ENCODE measurements around the gene SLC9A6. TPM values are rescaled to one million over a fixed set of nuclear protein-coding genes. Genes with fewer than 3 reads are reported as not detected.

The SLC9A6 gene
- total RNA-seq, 8 experiments from 2014 or later = 12.0 to 37.0 (median 31.1) TPM

DNA sequence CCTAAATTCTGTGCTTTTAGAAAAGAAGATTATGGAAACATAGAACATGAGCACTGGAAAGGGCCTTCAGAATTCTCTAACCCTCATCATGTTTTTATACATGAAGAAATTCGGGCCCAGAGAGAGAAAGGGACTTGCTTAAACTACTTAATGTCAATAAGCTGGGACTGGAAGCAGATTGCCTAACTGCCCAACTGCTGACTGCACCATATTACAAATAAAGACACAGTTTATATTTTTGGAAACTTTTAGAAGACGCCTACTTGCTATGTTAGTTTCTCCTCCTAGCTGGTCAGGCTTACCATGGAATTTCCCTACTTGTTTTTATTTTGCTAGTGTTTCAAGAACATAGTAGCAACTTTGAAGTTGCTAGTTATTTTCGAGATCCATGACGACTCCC is 47.1 kb downstream of the SLC9A6 start:
- H3K4me1 ChIP-seq (replicated peaks in 1 of 2) = peaks cover 0 to 9% of the 10 kb centered on the region in 2 donors
- H3K4me3 ChIP-seq = no peak overlapping the region
- in situ Hi-C loops (cut with MboI; ENCODE audit: low pct_unique_long_range_greater_than_20kb in 2 of 9, low sequenced_read_pairs in 9 of 9, unreplicated experiment in 9 of 9) = loop anchor here in 3 of 9 experiments (25.0 kb wide), 2 partner anchors 130 to 180 kb away; no protein-coding TSS in a partner anchor
- H3K27ac ChIP-seq = no peak overlapping the region
- WGBS, 10 experiments = 67 to 100% (median 83%) methylated on average over 1 to 4 of the region's 4 CpGs; no CpG with 5 or more reads in 3 of the 10 experiments
- no peak for ATAC-seq (replicated peaks in 6 of 8)

- in situ Hi-C loops (cut with MboI; ENCODE audit: low pct_unique_long_range_greater_than_20kb in 2 of 9, low sequenced_read_pairs in 9 of 9, unreplicated experiment in 9 of 9) = loop anchor here in 3 of 9 experiments (25.0 kb wide), 2 partner anchors 128 to 178 kb away; no protein-coding TSS in a partner anchor
- no peak overlapping the region for H3K27ac ChIP-seq
- 60 to 100% (median 94%) methylated on average over 1 of the region's 1 CpG; no CpG with 5 or more reads in 6 of the 10 experiments for WGBS, 10 experiments
- no peak for ATAC-seq (replicated peaks in 6 of 8)
- H3K4me1 ChIP-seq (replicated peaks in 1 of 2) = peaks cover 0 to 5% of the 10 kb centered on the region in 2 donors
- H3K4me3 ChIP-seq = no peak overlapping the region
Measured at GRCh38 chrX:136034668-136035067, 49.4 kb downstream of the SLC9A6 start.

DNA sequence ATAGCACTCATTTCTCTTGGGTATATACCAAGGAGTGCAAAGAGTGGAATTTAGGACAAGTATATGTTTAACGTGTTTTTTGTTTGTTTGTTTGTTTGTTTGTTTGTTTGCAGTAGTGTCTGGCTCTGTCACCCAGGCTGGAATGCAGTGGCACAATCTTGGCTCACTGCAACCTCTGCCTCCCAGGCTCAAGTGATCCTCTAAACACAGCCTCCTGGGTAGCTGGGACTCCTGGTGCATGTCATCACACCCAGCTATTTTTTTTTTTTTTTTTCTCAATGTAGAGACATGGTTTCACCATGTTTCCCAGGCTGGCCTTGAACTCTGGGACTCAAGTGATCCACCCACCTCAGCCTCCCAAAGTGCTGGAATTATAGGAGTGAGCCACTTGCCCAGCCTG is 50.4 kb downstream of the SLC9A6 start:
- no peak overlapping the region for H3K4me3 ChIP-seq
- in situ Hi-C loops (cut with MboI; ENCODE audit: low pct_unique_long_range_greater_than_20kb in 2 of 9, low sequenced_read_pairs in 9 of 9, unreplicated experiment in 9 of 9) = loop anchor here in 3 of 9 experiments (25.0 kb wide), 2 partner anchors 127 to 177 kb away; no protein-coding TSS in a partner anchor
- H3K4me1 ChIP-seq (replicated peaks in 1 of 2) = no peaks in the 10 kb centered on the region
- 38 to 71% (median 62%) methylated on average over 1 of the region's 1 CpG; no CpG with 5 or more reads in 6 of the 10 experiments for WGBS, 10 experiments
- ATAC-seq (replicated peaks in 6 of 8) = no peak
- H3K27ac ChIP-seq = no peak overlapping the region

DNA sequence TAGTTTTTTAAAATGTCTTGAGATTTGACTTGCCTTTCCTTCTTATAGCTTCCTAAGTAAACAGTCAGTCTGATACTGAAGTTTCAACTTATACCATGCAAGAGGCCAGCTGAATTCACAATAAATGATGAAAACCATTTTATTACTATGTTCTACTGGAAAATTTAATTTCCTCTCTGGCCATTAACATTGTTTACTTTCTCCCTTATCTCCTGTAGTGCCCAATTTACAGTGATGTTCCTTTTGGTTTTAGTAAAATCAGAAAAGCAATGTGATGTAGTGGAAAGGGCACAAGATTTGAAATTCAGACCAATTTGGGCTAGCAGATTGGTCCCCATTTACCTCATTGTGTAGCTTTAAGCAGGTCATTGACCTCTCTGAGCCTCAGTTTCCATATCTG is 54.2 kb downstream of the SLC9A6 start:
- in situ Hi-C loops (cut with MboI; ENCODE audit: low pct_unique_long_range_greater_than_20kb in 2 of 9, low sequenced_read_pairs in 9 of 9, unreplicated experiment in 9 of 9) = loop anchor here in 3 of 9 experiments (25.0 kb wide), 2 partner anchors 123 to 173 kb away; no protein-coding TSS in a partner anchor
- H3K4me3 ChIP-seq = no peak overlapping the region
- no peak overlapping the region for H3K27ac ChIP-seq
- no peaks in the 10 kb centered on the region for H3K4me1 ChIP-seq (replicated peaks in 1 of 2)
- no peak for ATAC-seq (replicated peaks in 6 of 8)

DNA sequence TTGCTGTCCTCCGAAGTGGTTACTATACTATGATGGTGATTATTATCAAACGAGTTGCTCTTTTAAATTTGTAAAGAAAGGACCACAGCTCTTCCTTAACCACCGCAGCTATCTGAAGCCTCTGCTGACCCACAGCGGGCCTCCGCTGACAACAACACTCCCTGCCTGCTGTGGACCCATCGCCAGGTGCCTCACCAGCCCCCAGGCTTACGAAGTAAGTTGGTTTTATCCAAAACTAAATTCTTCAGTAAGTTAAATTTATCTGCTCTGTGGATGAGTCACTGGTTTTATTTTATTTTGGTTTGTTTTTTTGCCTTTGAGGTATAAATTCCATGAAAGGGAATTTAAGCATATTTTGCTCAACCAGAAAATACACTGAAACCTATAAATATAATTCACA is 54.7 kb downstream of the SLC9A6 start:
- H3K4me3 ChIP-seq = no peak overlapping the region
- in situ Hi-C loops (cut with MboI; ENCODE audit: low pct_unique_long_range_greater_than_20kb in 2 of 9, low sequenced_read_pairs in 9 of 9, unreplicated experiment in 9 of 9) = loop anchor here in 3 of 9 experiments (25.0 kb wide), 2 partner anchors 122 to 172 kb away; no protein-coding TSS in a partner anchor
- ATAC-seq (replicated peaks in 6 of 8) = no peak
- no peak overlapping the region for H3K27ac ChIP-seq
- 47 to 89% (median 60%) methylated on average over 2 to 7 of the region's 7 CpGs; no CpG with 5 or more reads in 7 of the 10 experiments for WGBS, 10 experiments
- no peaks in the 10 kb centered on the region for H3K4me1 ChIP-seq (replicated peaks in 1 of 2)

DNA sequence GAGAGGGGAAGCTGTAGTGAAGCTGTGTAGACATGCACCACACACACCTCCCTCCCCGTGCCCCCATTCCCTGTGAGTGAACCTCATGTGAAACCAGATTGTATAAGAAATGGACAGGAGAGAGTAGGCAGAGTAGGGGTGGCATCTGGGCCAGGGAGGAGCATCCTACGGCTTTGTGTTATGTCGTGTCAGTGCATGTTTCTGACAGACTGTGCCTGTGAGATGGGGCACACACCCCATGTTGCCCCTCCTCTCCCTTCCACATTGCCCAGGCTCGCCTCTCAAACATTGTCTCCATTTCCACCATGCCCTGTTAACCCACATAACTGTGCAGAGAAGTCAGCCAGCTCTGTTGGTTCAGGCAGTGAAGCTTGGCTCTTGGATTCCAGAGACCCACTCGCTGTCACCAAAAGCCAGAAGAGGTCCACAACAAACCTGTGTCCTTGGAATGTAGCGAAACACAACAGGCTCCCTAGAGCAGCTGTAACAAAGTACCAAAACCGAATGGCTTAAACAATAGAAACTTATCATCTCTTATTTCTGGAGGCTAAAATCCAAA is 56.1 kb downstream of the SLC9A6 start:
- no peak for ATAC-seq (replicated peaks in 6 of 8)
- in situ Hi-C loops (cut with MboI; ENCODE audit: low pct_unique_long_range_greater_than_20kb in 2 of 9, low sequenced_read_pairs in 9 of 9, unreplicated experiment in 9 of 9) = loop anchor here in 3 of 9 experiments (25.0 kb wide), 2 partner anchors 121 to 171 kb away; no protein-coding TSS in a partner anchor
- WGBS, 10 experiments = 47 to 60% methylated on average over 2 of the region's 7 CpGs; no CpG with 5 or more reads in 8 of the 10 experiments
- Histone ChIP-seq H3K27ac (no peak overlapping the region), H3K4me1 (replicated peaks in 1 of 2) (peaks cover 0 to 7% of the 10 kb centered on the region in 2 donors), H3K4me3 (no peak overlapping the region)

DNA sequence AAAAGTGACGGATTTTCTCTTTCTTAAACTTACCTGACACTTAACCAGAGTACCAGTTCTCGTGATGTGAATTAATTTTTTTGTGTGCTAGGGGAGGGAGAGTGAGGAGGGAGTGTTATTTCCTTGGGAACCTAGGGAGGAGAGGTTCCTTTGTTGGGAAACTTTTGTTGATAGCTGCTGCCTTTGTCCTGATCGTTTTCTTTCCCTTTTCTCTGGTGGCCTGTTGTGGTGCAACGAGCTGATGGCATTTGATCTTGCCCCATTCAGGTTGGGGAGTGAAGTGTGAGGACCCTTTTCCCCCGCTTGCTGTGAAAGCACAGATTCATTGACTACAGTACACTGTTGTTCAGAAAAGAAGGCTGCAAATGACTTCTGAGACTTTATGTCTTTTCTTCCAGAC is 59.8 kb downstream of the SLC9A6 start:
- in situ Hi-C loops (cut with MboI; ENCODE audit: low pct_unique_long_range_greater_than_20kb in 2 of 9, low sequenced_read_pairs in 9 of 9, unreplicated experiment in 9 of 9) = loop anchor here in 3 of 9 experiments (25.0 kb wide), 2 partner anchors 117 to 167 kb away; no protein-coding TSS in a partner anchor
- ATAC-seq (replicated peaks in 6 of 8) = peak in 4 of 8 experiments; percentile 36 to 84 (median 52)
- peaks cover 0 to 7% of the 10 kb centered on the region in 2 donors for H3K4me1 ChIP-seq (replicated peaks in 1 of 2)
- no peak overlapping the region for H3K27ac ChIP-seq
- 18 to 53% (median 42%) methylated on average over 2 to 5 of the region's 5 CpGs; no CpG with 5 or more reads in 6 of the 10 experiments for WGBS, 10 experiments
- H3K4me3 ChIP-seq = no peak overlapping the region

- in situ Hi-C loops (cut with MboI; ENCODE audit: low pct_unique_long_range_greater_than_20kb in 2 of 9, low sequenced_read_pairs in 9 of 9, unreplicated experiment in 9 of 9) = loop anchor here in 3 of 9 experiments (25.0 kb wide), 2 partner anchors 116 to 166 kb away; no protein-coding TSS in a partner anchor
- no peak overlapping the region for H3K27ac ChIP-seq
- H3K4me3 ChIP-seq = no peak overlapping the region
- 32 to 100% (median 59%) methylated on average over 1 to 11 of the region's 13 CpGs; no CpG with 5 or more reads in 2 of the 10 experiments for WGBS, 10 experiments
- peaks cover 0 to 7% of the 10 kb centered on the region in 2 donors for H3K4me1 ChIP-seq (replicated peaks in 1 of 2)
- peak in 1 of 8 experiments; percentile 23 for ATAC-seq (replicated peaks in 6 of 8)
Measured at GRCh38 chrX:136046295-136047015, 61.2 kb downstream of the SLC9A6 start.

GRCh38 chrX:136047016-136047642 is 61.9 kb downstream of the SLC9A6 start:
- 14 to 100% methylated on average over 1 of the region's 2 CpGs; no CpG with 5 or more reads in 8 of the 10 experiments for WGBS, 10 experiments
- in situ Hi-C loops (cut with MboI; ENCODE audit: low pct_unique_long_range_greater_than_20kb in 2 of 9, low sequenced_read_pairs in 9 of 9, unreplicated experiment in 9 of 9) = loop anchor here in 3 of 9 experiments (25.0 kb wide), 2 partner anchors 115 to 165 kb away; no protein-coding TSS in a partner anchor
- ATAC-seq (replicated peaks in 6 of 8) = no peak
- Histone ChIP-seq H3K4me1 (replicated peaks in 1 of 2) (peaks cover 0 to 7% of the 10 kb centered on the region in 2 donors), H3K4me3 (no peak overlapping the region), H3K27ac (no peak overlapping the region)

DNA sequence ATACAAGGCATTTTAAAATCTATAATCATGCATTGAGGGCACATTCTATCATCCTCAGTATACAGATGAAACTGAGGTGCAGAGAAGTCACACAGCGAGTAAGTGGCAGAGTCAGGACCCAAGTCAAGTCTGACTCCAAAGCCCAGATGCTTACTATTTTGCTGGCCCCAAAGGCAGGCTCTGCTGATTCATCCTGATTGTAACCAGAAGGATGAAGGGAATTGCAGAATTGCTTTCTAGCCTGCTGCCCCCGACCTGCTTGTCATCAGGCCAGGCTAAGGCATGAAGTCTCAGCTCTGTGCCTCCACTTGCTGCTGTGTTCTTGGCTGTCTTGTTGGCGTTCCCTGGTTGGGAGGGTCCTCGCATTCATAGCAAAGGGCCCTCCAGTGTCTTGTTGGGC is 62.7 kb downstream of the SLC9A6 start:
- Histone ChIP-seq H3K4me3 (no peak overlapping the region), H3K4me1 (replicated peaks in 1 of 2) (peaks cover 0 to 7% of the 10 kb centered on the region in 2 donors), H3K27ac (no peak overlapping the region)
- WGBS, 10 experiments = 23 to 75% methylated on average over 2 to 4 of the region's 4 CpGs; no CpG with 5 or more reads in 8 of the 10 experiments
- ATAC-seq (replicated peaks in 6 of 8) = peak in 1 of 8 experiments; percentile 18
- in situ Hi-C loops (cut with MboI; ENCODE audit: low pct_unique_long_range_greater_than_20kb in 2 of 9, low sequenced_read_pairs in 9 of 9, unreplicated experiment in 9 of 9) = loop anchor here in 3 of 9 experiments (25.0 kb wide), 2 partner anchors 114 to 164 kb away; no protein-coding TSS in a partner anchor

GRCh38 chrX:136048446-136048845 is 63.2 kb downstream of the SLC9A6 start:
- peaks cover 0 to 7% of the 10 kb centered on the region in 2 donors for H3K4me1 ChIP-seq (replicated peaks in 1 of 2)
- WGBS, 10 experiments = 0 to 83% methylated on average over 1 of the region's 1 CpG; no CpG with 5 or more reads in 8 of the 10 experiments

DNA sequence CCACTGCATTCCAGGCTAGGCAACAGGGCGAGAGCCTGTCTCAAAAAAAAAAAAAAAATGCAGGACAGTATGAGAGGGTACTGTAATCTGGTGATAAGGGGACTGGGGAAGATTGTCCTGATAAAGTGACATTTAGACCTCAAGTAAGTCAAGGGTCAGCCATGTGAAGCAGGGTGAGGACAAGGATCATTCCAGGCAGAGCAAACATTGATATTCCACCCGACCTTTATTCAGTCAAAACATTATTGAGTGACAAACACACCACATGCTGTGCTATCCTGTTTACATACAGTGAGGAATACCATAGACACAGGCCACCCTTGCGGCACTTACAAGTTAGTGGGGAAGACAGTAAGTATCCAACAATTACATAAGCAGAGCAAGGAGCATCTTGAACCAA is 64.4 kb downstream of the SLC9A6 start:
- in situ Hi-C loops (cut with MboI; ENCODE audit: low pct_unique_long_range_greater_than_20kb in 2 of 9, low sequenced_read_pairs in 9 of 9, unreplicated experiment in 9 of 9) = loop anchor here in 3 of 9 experiments (25.0 kb wide), 2 partner anchors 113 to 163 kb away; no protein-coding TSS in a partner anchor
- 20 to 57% methylated on average over 1 to 3 of the region's 3 CpGs; no CpG with 5 or more reads in 8 of the 10 experiments for WGBS, 10 experiments
- no peak for ATAC-seq (replicated peaks in 6 of 8)

More at GRCh38 chrX:136048446-136048845, 63.2 kb downstream of the SLC9A6 start:
- no peak for ATAC-seq (replicated peaks in 6 of 8)
- H3K4me3 ChIP-seq = no peak overlapping the region
- in situ Hi-C loops (cut with MboI; ENCODE audit: low pct_unique_long_range_greater_than_20kb in 2 of 9, low sequenced_read_pairs in 9 of 9, unreplicated experiment in 9 of 9) = loop anchor here in 3 of 9 experiments (25.0 kb wide), 2 partner anchors 114 to 164 kb away; no protein-coding TSS in a partner anchor
- H3K27ac ChIP-seq = no peak overlapping the region

More for the DNA sequence above, 64.4 kb downstream of the SLC9A6 start:
- H3K4me1 ChIP-seq (replicated peaks in 1 of 2) = peaks cover 0 to 7% of the 10 kb centered on the region in 2 donors
- H3K27ac ChIP-seq = no peak overlapping the region
- H3K4me3 ChIP-seq = no peak overlapping the region

Data from motor neuron (in vitro differentiated cells).